PC-3 (cell line): ENCODE data around the gene ALOXE3. TPM values are rescaled to one million over a fixed set of nuclear protein-coding genes. Genes with fewer than 3 reads are reported as not detected.

Experiments used
- ATAC-seq: fragments of 200-7000 bp; cut with Tn5 transposase; 2 replicates; pipeline ENCODE4 v1.9.1; 2020; ENCODE audit warnings: mild to moderate bottlenecking, moderate library complexity
- BruUV-seq: library from RNA; stranded (reverse); fragments of 400-500 nt; replicated peaks from 2 replicates; lab custom pipeline; 2021; lab: Mats Ljungman, UMichigan
- CTCF ChIA-PET: fragments of 300-600 bp; sonication (Branson Sonifier 250); formaldehyde crosslinking; loops from one replicate; lab custom pipeline; 2022; ENCODE audit warnings: antibody characterized with exemption; lab: Charles Lee
- POLR2A ChIA-PET: fragments of 300-600 bp; sonication (Branson Sonifier 250); formaldehyde crosslinking; loops from one replicate; lab custom pipeline; 2022; ENCODE audit warnings: antibody characterized with exemption; ENCODE audit not compliant: unreplicated experiment; lab: Charles Lee
- DNase-seq: peaks from one replicate; pipeline ENCODE4 v3.0.0-alpha.2; 2015
- H2AFZ ChIP-seq: fragments of 300-600 bp; sonication (generic); 2 replicates; pipeline ENCODE4 v1.6.0; 2016; ENCODE audit warnings: antibody characterized with exemption, low read length
- H3F3A ChIP-seq: fragments of 300-600 bp; sonication (generic); one replicate; pipeline ENCODE4 v1.6.0; 2017; ENCODE audit warnings: antibody characterized with exemption, low read length, control low read depth, mild to moderate bottlenecking; ENCODE audit not compliant: unreplicated experiment
- H3K27ac ChIP-seq: fragments of 300-600 bp; sonication (generic); 2 replicates; pipeline ENCODE4 v1.5.1; 2016; ENCODE audit warnings: mild to moderate bottlenecking, low read length
- H3K27me3 ChIP-seq: fragments of 300-600 bp; sonication (generic); 2 replicates; pipeline ENCODE4 v1.6.1; 2016; ENCODE audit warnings: low read length, mixed read lengths
- H3K36me3 ChIP-seq: fragments of 300-600 bp; sonication (generic); 2 replicates; pipeline ENCODE4 v1.6.1; 2016; ENCODE audit warnings: low read depth, mixed run types, low read length, mixed read lengths
- H3K4me1 ChIP-seq: fragments of 300-600 bp; sonication (generic); 2 replicates; pipeline ENCODE4 v1.5.1; 2016; ENCODE audit warnings: low read length; ENCODE audit not compliant: insufficient read depth
- H3K4me2 ChIP-seq: fragments of 300-600 bp; sonication (generic); 2 replicates; pipeline ENCODE4 v1.6.0; 2016; ENCODE audit warnings: low read length
- H3K4me3 ChIP-seq: fragments of 300-600 bp; sonication (generic); 2 replicates; pipeline ENCODE4 v1.5.1; 2016; ENCODE audit warnings: mild to moderate bottlenecking, low read length, mixed read lengths
- H3K79me2 ChIP-seq: fragments of 300-600 bp; sonication (generic); 2 replicates; pipeline ENCODE4 v1.6.1; 2017; ENCODE audit warnings: low read length, mixed read lengths
- H3K9ac ChIP-seq: fragments of 300-600 bp; sonication (generic); 2 replicates; pipeline ENCODE4 v1.6.0; 2016; ENCODE audit warnings: mild to moderate bottlenecking, low read length
- H3K9me2 ChIP-seq: fragments of 300-600 bp; sonication (generic); replicated peaks from 2 replicates; pipeline ENCODE4 v1.6.1; 2016; ENCODE audit warnings: mixed run types, low read length, mixed read lengths
- H3K9me3 ChIP-seq: fragments of 300-600 bp; sonication (generic); 2 replicates; pipeline ENCODE4 v1.6.1; 2016; ENCODE audit warnings: low read length, mixed read lengths
- H4K20me1 ChIP-seq: fragments of 300-600 bp; sonication (generic); 2 replicates; pipeline ENCODE4 v1.6.1; 2016; ENCODE audit warnings: low read length, mixed read lengths
- CTCF ChIP-seq: fragments of 300-600 bp; sonication (generic); conservative IDR thresholded peaks from 2 replicates; pipeline ENCODE4 v1.5.1; 2017; ENCODE audit warnings: antibody characterized with exemption, low read depth, mild to moderate bottlenecking, low read length
- EZH2 ChIP-seq: fragments of 300-600 bp; sonication (generic); IDR thresholded peaks from one replicate; pipeline ENCODE4 v1.6.1; 2017; ENCODE audit warnings: antibody characterized with exemption, mild to moderate bottlenecking, low read length; ENCODE audit not compliant: unreplicated experiment
- EZH2phosphoT487 ChIP-seq: fragments of 300-600 bp; sonication (generic); IDR thresholded peaks from 2 replicates; pipeline ENCODE4 v1.6.1; 2018; ENCODE audit warnings: mild to moderate bottlenecking, antibody characterized with exemption, low read length, borderline replicate concordance
- intact Hi-C: fragments of 100-400 bp; cut with micrococcal nuclease; formaldehyde crosslinking; loops from 2 replicates; pipeline ENCODE4 v1.9.0; 2023
- total RNA-seq: library from RNA; depleted of rRNA; stranded (reverse); fragments of >200 nt; gene quantifications from 2 replicates; pipeline ENCODE4 v1.2.3, GENCODE V29; 2014

ALOXE3 gene
- total RNA-seq, 1 experiment from 2014 or later = 1.4 TPM

DNA sequence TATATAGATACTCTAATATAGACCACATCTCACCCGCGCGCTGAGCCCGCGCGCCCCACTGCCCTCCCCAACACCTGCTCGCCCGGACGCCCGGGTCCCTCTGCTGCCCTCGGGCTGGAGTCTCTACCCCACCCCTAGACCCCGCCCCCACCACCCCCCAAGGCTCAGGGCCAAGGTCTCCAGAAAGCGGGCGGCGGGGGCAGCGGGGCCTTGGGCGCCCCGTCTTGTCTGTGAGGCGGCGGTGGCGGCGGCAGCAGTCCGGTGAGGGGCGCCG is 3.0 kb upstream of the ALOXE3 start:
- ATAC-seq (no peak), DNase-seq (no peak)
- intact Hi-C loops = no loop called here
- Histone ChIP-seq H3K27me3 (no peaks in the 10 kb centered on the region), H3K4me1 (peaks cover 15% of the 10 kb centered on the region; the same call in 1 of the 2 replicates), H3K9me3 (no peaks in the 10 kb centered on the region), H3K4me3 (peak overlapping the region; percentile 91), H3K79me2 (no peaks in the 10 kb centered on the region), H3K9ac (no peak overlapping the region), H3K9me2 (no peaks in the 10 kb centered on the region), H3K4me2 (peak overlapping the region; percentile 96), H3K36me3 (no peaks in the 10 kb centered on the region), H3K27ac (no peak overlapping the region), H3F3A (peaks cover 3% of the 10 kb centered on the region), H4K20me1 (peaks cover 3% of the 10 kb centered on the region), H2AFZ (peak overlapping the region; percentile 82)
- ChIA-PET POLR2A (no interaction called here), CTCF (no interaction called here)
- TF ChIP-seq EZH2 (no peak), CTCF (no peak), EZH2phosphoT487 (no peak)
- no TSS peak for BruUV-seq

GRCh38 chr17:8120520-8121406 is 2.4 kb upstream of the ALOXE3 start:
- peak overlapping the region; percentile 91 for H3K4me3 ChIP-seq
- peak overlapping the region; percentile 96 for H3K4me2 ChIP-seq
- peaks cover 3% of the 10 kb centered on the region for H3F3A ChIP-seq
- peaks cover 15% of the 10 kb centered on the region; the same call in 1 of the 2 replicates for H3K4me1 ChIP-seq
- peak overlapping the region; percentile 28; the same call in 1 of the 2 replicates for H3K27ac ChIP-seq
- H4K20me1 ChIP-seq = peaks cover 3% of the 10 kb centered on the region
- peak overlapping the region; percentile 59 for H3K9ac ChIP-seq
- ChIA-PET CTCF (no interaction called here), POLR2A (interaction anchor here (0.6 kb wide), 1 partner anchor 94 kb away, joined by 3 read pairs; no protein-coding TSS in a partner anchor)
- peak; percentile 90 for DNase-seq
- intact Hi-C loops = loop anchor here (1.0 kb wide), 2 partner anchors 36 to 102 kb away; no protein-coding TSS in a partner anchor
- no peak for TF ChIP-seq EZH2
- TF ChIP-seq EZH2phosphoT487 = no peak
- TF ChIP-seq CTCF = no peak; the same call in 1 of the 2 replicates
- peak overlapping the region; percentile 78 for H2AFZ ChIP-seq
- no TSS peak for BruUV-seq
- ATAC-seq = peak; percentile 6
- no peaks in the 10 kb centered on the region for H3K36me3 ChIP-seq
- no peaks in the 10 kb centered on the region for H3K9me2 ChIP-seq
- no peaks in the 10 kb centered on the region for H3K9me3 ChIP-seq
- no peaks in the 10 kb centered on the region for H3K79me2 ChIP-seq
- H3K27me3 ChIP-seq = no peaks in the 10 kb centered on the region
